Fibroblast of pulmonary artery (primary cell): ENCODE results near the gene NTRK1.
A peak's percentile ranks its signal among the peaks of the same experiment; 100 is the strongest.

Source experiments
- DNase-seq: peaks from one replicate; pipeline ENCODE4 v3.0.0-alpha.2; 2010; ENCODE audit warnings: low read depth
- H3K4me3 ChIP-seq: replicated peaks from 2 replicates; pipeline ENCODE4 v1.5.1; 2011; ENCODE audit warnings: low read depth, mild to moderate bottlenecking, control low read depth, low read length, moderate library complexity
- TF ChIP-seq, protein P1 (sequence below): IDR thresholded peaks from 2 replicates; pipeline ENCODE4 v1.5.1; 2011; ENCODE audit warnings: mild to moderate bottlenecking, control low read depth, low read length, inconsistent platforms; ENCODE audit errors: missing control alignments

The NTRK1 gene

DNA sequence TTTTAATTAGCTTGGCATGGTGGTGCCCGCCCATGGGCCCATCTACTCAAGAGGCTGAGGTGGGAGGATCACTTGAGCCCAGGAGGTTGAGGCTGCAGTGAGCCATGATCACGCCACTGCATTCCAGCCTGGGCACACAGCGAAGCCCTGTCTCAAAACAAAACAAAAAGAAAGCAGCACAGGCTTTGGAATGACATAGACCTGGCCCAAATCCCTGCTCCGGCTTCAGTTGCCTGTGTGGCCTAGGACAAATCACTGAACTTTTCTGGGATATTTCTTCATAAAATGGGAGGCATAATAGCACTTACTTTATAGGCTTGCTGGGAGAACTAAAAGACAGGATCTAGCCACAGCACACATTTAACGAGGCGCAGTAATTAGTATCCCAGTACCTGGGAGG, 35.3 kb downstream of the NTRK1 start:
- TF ChIP-seq, protein P1, sequence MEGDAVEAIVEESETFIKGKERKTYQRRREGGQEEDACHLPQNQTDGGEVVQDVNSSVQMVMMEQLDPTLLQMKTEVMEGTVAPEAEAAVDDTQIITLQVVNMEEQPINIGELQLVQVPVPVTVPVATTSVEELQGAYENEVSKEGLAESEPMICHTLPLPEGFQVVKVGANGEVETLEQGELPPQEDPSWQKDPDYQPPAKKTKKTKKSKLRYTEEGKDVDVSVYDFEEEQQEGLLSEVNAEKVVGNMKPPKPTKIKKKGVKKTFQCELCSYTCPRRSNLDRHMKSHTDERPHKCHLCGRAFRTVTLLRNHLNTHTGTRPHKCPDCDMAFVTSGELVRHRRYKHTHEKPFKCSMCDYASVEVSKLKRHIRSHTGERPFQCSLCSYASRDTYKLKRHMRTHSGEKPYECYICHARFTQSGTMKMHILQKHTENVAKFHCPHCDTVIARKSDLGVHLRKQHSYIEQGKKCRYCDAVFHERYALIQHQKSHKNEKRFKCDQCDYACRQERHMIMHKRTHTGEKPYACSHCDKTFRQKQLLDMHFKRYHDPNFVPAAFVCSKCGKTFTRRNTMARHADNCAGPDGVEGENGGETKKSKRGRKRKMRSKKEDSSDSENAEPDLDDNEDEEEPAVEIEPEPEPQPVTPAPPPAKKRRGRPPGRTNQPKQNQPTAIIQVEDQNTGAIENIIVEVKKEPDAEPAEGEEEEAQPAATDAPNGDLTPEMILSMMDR = no peak
- no peak for DNase-seq
- H3K4me3 ChIP-seq = no peak overlapping the region

DNA sequence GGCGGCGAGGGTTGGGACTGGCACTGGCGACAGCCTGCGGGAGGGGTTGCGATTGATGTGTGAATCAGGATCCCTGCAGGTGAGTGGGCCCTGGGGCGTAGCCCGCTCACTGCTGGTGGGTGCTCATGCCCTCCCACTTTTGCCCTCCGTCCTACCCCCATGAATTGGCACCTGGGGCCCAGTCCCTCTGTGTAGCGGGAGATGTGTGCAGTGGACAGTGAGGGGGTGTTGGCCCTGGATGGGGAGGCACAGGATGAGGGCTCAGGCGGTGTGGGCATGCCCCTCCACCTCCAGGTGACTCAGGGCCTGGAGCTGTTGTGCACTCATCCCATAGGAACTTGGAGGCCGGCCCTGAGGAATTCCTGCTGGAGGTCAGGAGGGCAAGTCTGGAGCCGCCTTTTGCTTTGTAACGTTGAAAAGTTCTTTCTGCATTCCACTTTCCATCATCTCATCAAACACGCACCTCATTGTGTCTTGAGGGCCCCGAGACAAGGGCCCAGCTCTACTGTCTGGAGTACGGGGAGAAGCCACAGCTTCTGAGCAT, 35.9 kb downstream of the NTRK1 start:
- peak; percentile 85 for DNase-seq
- H3K4me3 ChIP-seq = peak overlapping the region; percentile 24
- TF ChIP-seq, protein P1 = no peak

DNA sequence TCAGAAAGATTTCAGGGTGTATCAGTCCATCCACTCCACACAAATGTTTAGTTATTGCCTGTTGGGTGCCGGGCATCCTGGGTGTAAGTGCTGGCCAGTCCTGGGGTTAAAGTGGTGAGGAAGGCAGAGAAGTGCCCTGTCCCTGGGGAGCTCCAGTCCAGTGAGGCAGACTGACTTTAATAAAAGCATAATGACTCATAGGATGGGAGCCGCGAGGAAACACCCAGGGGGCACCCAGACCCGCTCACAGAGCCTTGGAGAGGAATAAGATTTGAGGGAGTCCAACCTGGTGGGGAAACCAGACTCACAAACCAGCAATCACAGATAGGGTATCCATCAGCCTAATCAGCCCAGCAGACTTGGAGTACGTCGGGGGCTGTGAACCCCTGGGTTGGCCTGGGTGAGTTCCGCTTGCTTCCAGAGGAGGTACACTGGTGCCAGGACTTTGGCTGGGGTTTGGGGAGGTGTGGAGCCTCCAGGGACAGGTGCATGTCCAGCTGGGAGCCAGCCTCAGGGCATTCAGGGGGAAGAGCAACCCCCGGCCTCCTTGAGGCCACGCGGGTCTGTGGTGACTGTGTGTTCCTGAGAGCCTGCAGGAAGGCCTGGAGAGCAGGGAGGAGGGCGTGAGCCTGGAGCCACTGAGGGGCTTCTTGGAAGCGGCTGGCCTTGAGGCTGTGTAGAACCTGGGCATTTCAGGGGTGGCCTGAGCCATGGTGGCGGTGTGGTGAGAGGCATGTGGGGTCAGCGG, 36.6 kb downstream of the NTRK1 start:
- TF ChIP-seq, protein P1 = no peak
- peak overlapping the region; percentile 24 for H3K4me3 ChIP-seq
- DNase-seq = peak; percentile 57

DNA sequence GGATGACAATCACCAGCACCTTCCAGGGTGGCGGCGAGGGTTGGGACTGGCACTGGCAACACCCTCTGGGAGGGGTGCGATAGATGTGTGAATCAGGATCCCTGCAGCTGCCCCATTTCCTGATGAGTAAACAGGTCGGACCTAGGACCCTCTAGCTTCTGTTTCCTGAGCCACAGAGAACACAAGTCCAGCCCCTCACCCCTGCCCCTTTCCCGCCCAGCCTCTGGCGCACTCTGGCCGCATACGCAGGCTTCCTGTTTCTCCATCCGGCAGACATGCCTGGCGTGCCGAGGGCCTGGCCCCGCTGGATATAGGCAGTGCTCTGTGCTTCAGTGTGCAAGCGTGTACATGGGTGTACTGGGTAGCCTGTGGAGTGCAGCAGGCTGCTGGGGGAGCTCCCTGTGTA, 37.5 kb downstream of the NTRK1 start:
- DNase-seq = peak; percentile 82
- TF ChIP-seq, protein P1 = no peak
- no peak overlapping the region for H3K4me3 ChIP-seq

DNA sequence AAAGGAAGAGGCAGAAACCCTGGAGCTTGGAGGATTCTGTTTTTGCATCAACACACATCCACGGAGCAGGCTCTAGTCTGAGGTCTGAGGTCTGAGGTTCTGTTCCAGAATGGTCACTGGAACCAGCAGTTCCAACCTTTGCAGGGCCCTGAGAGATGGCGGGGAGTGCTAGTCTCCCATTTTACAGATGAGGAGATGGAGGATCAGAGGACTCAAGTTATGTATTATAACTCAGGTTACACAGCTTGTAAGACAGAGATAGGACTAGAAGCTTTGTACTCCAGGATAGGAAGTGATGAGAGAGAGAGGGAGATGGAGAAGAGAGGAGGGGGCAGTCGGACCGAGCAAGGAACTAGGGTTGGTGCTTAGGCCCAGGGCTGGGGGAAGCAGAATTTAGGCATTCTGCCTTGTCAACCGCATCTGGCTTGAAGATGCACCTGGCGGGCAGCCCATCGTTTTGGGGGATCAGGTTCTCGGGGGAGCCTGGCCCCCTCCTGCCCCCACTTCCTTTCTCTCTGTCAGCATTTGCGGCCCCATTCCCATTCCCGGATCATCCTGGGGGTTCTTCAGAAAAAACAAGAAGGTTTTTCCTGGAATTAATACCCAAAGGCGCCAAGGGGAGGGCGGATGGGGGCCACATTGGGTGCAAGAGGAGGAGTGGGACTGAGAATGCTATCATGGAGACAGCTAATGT, 38.5 kb downstream of the NTRK1 start:
- H3K4me3 ChIP-seq = no peak overlapping the region
- TF ChIP-seq, protein P1 = no peak
- DNase-seq = no peak

DNA sequence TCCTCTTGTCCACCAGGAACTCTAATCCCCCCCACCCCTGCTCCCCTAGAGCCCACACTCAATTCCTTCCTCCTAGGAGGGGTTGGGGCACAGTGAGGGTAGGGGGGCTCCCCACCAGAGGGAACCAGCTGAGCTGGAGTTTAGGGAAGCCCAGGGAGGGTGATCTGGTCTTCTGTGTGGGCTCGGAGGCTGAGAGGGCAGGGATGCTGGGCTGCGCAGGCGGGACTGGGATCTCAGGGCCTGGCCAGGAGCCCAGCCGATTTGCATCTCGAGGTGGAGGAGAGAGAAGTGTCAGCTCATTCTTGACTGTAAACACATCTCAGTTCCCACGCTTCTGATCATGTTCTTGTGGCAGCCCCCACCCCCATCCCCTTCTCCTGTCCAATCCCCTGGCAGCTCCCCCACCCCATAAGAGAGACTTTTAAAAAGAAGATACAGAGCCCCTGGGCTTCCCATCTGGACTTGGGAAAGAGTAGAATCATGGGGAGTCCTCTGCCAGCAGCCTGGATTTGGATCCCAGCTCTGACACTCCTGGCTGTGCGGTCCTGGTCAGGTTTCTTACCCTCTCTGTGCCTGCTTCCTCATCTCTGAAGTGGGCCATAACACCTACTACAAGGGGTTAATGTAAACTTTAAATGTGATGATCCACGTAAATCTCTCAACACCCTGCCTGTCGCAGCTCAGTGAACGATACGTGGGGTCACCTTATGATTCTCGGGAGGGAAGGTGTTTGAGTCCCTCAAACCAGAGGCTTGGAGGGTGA, 39.5 kb downstream of the NTRK1 start:
- no peak overlapping the region for H3K4me3 ChIP-seq
- peak; percentile 63 for DNase-seq
- TF ChIP-seq, protein P1 = no peak
